ENCODE results near the gene PGAM5.
"Not testable (repeated sequence)": the region's sequence is repeated elsewhere in the genome, so short reads cannot be mapped to it uniquely, and the experiment has no call there.

PGAM5 gene

DNA sequence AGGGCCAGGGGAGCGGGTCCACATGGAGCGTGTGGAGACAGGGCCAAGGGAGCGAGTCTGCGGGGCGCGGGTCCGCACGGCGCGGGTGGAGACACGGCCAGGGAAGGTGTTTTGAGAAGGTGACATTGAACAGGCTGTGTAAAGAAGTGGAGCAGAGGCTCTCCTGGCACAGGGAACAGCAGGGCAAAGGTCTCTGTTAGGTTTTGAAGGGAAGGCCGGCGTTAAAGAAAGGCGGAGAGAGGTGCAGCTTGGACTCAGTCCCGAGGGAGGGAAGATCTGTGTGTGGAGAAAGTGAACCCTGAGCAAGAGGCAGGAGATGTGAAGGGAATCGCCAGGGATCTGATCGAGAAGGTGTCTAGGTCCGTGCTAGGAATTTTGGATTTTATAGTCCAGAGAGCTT, 21.4 kb upstream of the PGAM5 start:
- DNase-seq (ENCODE audit: low read depth in 2 of 2) = no peak

DNA sequence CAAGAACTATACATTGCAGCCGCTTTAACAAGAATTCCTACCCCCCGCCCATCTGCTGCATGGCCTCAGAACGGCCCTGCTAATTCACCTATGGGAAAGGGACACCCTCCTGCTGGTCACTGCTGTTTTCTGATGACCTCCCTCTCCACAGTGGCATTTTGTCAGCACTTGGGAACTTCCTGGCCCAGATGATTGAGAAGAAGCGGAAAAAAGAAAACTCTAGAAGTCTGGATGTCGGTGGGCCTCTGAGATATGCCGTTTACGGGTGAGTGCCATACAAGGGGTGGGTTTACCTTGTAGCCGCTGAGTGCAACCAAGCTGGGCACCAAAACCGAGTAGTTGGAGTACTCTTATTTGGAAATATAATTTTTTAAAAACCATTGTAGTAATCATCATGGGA, 20.5 kb upstream of the PGAM5 start:
- no peak for DNase-seq (ENCODE audit: low read depth in 2 of 2)

DNA sequence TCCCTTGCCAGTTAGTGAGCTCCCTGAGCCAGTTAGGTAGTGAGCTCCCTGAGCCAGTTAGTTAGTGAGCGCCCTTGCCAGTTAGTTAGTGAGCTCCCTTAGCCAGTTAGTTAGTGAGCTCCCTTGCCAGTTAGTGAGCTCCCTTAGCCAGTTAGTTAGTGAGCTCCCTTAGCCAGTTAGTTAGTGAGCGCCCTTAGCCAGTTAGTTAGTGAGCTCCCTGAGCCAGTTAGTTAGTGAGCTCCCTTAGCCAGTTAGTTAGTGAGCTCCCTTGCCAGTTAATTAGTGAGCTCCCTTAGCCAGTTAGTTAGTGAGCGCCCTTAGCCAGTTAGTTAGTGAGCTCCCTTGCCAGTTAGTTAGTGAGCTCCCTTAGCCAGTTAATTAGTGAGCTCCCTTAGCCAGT, 18.6 kb upstream of the PGAM5 start:
- not testable (repeated sequence) for DNase-seq (ENCODE audit: low read depth in 2 of 2)

DNA sequence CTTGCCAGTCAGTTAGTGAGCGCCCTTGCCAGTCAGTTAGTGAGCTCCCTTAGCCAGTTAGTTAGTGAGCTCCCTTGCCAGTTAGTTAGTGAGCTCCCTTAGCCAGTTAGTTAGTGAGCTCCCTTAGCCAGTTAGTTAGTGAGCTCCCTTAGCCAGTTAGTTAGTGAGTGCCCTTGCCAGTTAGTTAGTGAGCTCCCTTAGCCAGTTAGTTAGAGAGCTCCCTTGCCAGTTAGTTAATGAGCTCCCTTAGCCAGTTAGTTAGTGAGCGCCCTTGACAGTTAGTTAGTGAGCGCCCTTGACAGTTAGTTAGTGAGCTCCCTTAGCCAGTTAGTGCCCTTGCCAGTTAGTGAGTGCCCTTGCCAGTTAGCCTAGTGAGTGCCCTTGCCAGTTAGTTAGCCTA, 15.8 kb upstream of the PGAM5 start:
- DNase-seq (ENCODE audit: low read depth in 2 of 2) = not testable (repeated sequence)

DNA sequence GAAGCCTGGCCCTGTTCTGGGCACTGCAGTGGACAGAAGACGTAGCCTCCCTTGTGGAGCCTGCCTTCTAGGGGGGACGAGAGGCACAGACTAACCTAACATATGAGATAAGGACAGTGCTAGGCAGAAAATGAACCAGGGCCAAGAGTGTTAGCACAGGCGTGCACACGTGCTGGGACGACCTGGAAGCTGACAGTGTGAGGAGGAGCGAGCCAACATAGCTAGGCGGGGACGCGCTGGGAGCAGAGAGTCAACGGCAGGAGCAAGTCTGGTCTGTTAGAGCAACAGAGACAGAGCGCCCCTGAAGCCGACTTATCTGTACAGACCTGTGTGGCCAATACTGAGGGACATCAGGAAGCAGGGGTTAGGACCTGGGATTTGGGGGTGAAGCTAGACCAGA, 15.2 kb upstream of the PGAM5 start:
- DNase-seq (ENCODE audit: low read depth in 2 of 2) = no peak

DNA sequence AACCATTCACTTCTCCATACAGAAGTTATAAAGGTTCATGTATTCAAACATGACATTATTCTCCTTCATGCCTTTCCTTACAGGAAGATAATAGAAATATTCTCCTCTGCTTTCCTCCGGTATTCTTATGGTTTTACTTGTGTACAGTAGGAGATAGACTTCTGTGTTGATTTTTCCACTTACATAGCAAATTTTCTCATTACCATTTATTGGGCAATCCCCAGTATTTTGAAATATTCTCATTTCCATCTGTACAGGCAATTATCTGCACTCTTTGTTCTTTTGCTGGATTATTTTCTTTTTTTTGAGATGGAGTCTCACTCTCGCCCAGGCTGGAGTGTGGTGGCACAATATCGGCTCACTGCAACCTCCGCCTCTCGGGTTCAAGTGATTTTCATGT, 12.3 kb upstream of the PGAM5 start:
- no peak for DNase-seq (ENCODE audit: low read depth in 2 of 2)

DNA sequence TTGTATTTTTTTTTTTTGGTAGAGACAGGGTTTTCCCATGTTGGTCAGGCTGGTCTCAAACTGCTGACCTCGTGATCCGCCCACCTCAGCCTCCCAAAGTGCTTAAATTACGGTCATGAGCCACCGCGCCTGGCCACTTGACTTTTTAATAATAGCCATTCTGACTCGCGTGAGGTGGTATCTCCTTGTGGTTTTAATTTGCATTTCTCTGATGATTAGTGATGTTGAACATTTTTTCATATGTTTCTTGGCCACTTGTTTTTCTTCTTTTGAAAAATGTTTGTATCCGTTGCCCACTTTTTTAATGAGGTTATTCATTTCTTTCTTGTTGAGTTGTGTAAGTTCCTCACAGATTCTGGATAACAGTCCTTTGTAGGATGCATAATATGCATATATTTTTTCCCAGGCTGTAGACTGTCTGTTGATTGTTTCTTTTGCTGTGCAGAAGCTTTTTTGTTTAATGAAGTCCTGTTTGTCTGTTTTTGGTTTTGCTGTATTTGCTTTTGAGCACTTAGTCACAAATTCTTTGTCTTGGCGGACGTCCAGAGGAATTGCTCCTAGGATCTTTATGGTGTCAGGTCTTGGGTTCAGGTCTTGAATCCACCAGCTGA, 10.3 kb upstream of the PGAM5 start:
- DNase-seq (ENCODE audit: low read depth in 2 of 2) = no peak

DNA sequence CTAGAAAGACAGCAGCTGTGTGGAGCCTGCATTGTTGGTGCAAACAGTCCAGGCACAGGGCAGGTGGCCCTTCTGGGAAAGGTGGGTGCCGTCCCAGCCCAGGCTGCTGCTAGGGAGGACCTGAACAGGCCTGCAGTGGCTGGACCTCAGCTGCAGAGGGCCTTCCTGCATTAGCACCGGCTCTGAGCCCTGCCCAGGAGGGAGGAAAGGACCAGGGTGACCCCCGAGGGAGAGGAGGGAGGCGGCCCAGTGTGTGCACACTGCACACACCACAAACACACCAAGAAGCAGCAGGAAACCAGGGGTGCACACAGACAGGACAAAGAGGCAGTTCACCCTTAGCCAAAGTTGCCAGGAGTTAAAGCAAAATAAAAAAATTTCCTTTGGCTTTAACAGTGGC, 8.0 kb upstream of the PGAM5 start:
- DNase-seq (ENCODE audit: low read depth in 2 of 2) = no peak

DNA sequence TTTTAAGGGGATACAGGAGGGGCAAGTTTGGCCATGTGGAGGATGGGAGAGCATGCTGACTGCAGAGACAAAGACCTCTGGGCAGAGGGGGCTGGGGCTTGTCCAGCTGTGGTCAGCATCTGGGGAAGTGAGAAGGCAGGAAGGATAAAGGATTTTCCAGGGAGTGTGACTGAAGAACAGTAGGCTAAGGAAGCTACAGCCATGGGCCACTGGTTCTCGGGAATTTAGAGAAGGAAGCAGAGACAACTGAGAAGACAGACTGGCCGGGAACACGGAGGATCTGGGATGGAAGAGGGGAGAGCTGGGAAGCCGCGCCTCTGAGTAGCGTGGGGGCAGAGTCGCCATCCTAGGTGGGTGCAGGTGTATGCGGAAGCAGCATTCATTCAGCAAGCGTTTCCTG, 7.0 kb upstream of the PGAM5 start:
- no peak for DNase-seq (ENCODE audit: low read depth in 2 of 2)

DNA sequence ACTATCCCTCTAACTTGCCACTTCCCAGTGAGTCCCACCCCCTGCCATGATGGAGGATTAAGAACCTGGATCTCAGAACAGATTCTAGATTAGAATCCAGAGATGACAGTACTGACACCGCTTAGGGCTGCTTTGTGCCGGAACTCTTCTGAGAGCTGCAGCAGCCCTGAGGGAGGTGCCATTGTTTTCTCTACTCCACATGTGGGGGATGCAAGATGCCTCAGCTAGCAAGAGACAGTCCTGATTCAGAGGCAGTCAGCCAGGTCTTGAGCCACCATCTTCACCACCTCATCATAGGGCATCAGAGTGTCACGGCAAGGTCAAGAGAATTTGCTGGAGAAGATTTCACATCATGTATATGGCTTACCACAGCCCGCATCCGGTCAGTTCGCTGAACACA, 3.4 kb upstream of the PGAM5 start:
- no peak for DNase-seq (ENCODE audit: low read depth in 2 of 2)

DNA sequence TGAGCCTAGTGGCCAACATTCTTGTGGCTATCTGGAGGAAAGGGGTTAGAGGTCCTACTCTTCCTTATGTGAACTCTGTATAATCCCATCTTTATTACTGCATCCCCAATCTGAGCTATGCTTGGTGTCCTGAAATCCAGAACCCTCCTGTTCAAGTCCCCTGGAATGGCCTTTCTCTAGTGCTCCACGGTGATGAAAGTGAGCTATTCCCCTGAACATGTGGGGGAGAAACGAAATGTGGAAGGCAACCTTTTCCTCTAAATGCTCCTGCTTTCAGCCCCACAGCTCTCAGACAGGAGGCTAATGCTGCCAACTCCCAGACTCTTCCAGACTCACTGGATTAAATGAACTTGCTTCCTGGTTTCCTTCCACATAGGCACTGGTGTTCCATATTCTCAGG, 2.5 kb upstream of the PGAM5 start:
- DNase-seq (ENCODE audit: low read depth in 2 of 2) = no peak

DNA sequence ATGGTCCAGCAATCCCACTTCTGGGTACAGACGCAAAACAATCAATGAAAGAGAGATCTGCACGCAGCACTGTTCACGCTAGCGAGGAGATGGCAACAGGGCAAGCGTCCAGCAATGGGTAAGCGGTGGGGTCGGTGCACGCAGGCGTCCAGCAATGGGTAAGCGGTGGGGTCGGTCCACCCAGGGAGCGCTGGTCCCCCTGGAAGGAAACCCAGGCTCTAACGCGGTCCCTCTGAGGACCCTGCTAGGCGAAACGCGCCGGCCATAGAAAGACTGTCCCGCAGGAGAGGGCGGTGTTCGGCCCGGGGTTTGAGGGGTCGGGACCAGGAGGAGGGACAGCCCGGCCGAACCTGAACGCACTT, 618 bp upstream of the PGAM5 start:
- no peak for DNase-seq (ENCODE audit: low read depth in 2 of 2)

DNA sequence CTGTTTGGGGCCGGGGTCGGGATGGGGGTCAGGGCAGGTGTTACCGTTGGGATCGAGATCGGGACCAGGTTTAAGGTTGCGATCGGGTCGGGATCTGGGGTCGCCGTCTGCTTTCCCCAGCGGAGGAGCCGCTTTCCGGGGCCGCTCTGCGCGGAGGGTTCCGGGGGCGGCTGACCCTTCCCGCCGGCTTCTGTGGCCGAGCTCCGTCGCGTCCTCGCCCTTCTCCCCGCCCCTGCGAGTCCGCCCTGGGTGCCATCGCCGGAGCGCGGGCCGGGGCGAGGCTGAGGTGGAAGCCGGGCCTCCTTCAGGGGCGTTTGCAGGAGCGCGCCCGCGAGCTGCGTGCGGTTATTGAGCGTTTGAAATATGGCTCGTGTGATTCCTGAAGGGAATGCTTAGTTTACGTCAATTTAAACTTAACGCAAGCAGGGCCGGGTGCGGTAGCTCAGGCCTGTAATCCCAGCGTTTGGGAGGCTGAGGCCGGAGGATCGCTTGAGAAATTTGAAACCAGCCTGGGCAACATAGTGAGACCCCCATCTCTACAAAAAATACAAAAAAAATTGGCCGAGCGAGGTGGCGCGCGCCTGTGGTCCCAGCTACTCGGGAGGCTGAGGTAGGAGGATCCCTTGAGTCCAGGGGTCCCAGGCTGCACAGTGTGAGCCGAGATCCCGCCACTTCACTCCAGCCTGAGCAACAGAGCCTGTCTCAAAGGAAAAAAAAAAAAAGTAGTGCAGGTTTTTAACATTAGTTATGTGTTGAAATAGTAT, 620 bp downstream of the PGAM5 start:
- DNase-seq (ENCODE audit: low read depth in 2 of 2) = no peak

DNA sequence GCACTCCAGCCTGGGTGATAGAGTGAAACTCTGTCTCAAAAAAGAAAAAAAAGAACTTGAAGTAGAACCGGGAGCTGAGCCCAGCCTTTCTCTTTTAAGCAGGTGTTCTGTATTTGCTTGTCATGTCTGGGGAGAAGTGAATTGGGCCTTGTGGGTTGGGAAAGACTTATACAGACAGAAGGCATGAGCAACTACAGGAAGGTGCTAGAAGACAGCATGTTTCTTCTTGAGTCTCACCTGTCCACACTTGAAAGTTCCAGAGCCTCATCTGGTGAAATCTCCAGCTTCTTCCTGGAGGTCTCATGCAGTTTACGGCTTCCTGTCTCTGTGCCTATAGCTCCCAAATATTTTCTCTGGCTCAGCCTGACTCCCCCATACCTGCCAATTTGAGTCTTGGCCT, 2.5 kb downstream of the PGAM5 start:
- no peak for DNase-seq (ENCODE audit: low read depth in 2 of 2)

DNA sequence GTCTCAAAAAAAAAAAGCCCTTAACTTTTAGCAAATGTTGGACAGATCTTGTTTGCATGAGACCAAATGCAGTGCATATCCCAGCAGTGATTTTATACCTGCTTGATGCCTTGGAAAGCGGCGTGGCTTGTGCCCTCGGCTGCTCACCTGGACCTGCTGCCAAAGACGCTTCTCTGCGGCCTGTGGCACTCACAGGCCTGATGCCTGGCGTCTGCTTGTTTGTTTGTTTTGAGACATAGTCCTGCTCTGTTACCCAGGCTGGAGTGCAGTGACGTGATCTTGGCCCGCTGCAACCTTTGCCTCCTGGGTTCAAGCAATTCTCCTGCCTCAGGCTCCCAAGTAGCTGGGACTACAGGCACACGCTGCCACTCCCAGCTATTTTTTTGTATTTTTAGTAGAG, 5.2 kb downstream of the PGAM5 start:
- no peak for DNase-seq (ENCODE audit: low read depth in 2 of 2)

DNA sequence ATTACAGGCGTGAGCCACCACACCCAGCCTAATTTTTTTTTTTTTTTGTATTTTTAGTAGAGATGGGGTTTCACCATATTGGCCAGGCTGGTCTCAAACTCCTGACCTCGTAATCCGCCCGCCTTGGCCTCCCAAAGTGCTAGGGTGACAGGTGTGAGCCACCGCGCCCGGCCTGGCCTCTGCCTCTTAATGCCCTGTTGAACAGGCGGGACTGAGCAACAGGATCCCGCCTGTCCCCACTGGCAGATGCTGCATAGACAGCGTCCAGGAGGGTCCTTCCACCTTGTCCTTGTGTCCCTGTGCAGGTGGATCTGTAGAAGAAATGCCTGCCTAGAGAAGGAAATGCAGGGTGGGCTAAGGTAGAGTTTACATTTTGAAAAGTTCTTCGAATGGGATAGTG, 5.7 kb downstream of the PGAM5 start:
- no peak for DNase-seq (ENCODE audit: low read depth in 2 of 2)

DNA sequence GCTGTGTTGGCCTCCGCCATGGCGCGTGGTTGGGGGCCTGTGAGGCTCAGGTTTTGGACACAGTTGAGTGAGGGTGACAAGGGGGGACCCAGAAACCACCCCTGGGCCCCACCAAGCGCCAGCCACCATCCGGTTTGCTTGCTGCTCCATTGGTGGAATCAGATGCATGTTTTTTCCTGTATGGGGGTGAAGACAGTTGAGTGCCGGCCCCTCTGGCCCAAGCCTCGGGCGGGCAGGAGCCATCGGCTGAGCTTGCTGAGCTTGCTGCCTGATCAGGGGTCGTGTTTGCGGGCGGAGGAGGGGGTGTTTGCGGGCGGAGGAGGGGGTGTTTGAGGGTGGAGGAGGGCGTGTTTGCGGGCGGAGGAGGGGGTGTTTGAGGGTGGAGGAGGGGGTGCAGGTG, 6.4 kb downstream of the PGAM5 start:
- no peak for DNase-seq (ENCODE audit: low read depth in 2 of 2)

DNA sequence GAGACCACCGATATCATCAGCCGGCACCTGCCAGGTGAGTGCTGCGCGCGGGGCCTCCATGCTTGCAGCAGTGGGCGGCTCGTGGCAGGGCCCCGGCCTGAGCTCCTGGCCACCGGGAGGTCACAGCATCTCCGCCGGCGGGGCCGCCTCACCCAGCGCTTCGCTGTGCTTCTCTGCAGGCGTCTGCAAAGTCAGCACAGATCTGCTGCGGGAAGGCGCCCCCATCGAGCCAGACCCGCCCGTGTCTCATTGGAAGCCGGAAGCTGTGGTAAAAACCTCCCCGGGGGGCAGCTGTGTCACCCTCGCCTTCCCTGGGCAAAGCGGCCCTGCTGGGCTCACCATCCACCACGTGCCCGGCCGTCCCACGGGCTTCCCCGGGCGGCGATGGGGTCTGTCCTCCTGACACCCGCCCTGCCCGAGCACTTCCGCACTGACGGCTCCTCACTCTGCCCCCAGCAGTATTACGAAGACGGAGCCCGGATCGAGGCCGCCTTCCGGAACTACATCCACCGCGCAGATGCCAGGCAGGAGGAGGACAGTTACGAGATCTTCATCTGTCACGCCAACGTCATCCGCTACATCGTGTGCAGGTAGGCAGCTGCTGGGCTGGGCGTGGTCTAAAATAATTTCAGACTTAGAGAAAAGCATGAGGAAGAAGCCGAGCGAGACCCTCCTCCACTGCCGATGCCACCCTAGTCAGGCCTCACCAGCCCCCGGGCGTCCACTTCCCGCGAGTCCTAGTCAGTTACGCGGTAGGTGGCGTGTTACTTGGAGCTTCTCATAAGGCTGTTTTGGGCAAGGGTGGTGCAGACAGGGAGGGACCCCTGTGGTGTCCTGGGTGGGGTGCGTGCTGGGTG, 7.1 kb downstream of the PGAM5 start:
- no peak for DNase-seq (ENCODE audit: low read depth in 2 of 2)

DNA sequence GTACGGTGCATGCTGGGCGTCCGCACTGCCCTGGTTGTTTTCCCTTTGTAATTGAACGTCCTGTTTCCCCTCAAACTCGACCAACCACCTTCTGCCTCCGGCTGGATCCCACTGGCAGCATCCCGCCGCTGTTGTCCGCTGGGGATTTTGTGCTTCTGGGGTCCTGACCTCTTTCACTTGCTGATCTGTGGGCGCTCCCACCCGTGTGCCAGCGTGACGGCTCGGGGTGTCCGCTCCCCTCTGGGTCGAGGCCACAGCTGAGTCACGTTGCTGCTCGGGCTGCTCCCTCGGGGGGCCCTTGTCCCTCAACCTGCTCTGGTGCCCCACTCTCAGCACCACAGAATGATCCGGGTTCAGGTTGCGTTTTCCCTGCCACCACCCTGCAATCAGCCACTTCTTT, 8.0 kb downstream of the PGAM5 start:
- no peak for DNase-seq (ENCODE audit: low read depth in 2 of 2)

DNA sequence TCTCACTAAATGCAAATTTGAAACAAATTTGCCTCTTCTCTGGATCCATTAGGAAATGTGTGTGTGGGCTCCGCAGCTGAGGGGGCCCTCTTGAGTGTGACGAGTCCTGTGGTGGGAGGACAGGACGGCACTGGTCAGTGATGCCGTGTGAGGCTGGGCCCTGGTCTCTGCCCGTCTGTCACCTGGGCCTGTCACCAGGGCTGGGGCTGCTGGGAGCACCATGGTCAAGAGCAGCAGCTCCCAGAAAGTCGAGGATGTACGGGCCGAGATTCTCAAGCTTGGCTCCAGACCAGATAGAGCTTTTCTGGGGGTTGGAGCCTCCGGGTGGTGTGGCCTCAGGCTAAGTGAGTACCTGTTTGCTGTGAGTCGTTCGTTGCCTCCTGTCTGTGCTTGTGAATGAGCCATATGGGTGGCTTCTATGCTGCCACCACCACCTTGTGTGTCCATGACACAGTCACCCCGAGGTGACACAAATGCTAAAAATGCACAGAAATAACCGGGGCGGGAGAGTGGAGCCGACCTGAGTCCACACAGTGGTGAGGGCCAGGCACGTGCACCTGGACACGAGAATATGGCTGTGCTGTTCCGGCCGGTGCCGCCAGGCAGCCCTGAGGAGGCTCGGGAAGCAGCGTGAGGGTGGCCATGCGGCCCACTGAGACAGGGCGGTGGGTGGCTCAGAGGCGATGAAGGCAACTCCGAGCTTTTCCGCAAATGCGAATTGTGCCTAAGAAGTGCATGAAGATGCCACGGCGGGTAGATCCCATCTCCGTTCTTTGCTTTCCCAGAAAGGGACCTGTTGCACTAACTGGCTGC, 8.7 kb downstream of the PGAM5 start:
- DNase-seq (ENCODE audit: low read depth in 2 of 2) = no peak

DNA sequence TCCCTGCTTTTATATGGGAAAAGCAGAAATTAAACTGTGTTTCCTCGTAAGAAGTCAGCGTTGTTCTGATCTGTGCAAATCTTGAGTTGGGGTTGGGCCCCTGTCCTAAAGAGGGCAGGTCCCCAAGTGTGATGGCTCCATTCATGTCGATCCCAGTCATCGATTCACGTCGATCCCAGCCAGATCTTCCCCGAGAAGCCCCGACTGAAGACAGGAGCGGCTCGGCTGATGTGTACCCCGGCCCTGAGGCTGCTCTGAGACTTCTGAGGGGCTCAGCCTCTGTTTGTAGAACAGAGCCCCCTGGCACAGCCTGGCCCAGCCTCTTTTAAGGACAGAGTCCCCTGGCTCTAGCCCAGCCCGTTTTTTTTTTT, 9.3 kb downstream of the PGAM5 start:
- no peak for DNase-seq (ENCODE audit: low read depth in 2 of 2)
